GM19372 (cell line): ENCODE results near the gene TMEM94.
"Not testable (repeated sequence)": the region's sequence is repeated elsewhere in the genome, so short reads cannot be mapped to it uniquely, and the experiment has no call there.

Experiments used
- ATAC-seq: cut with Tn5 transposase; IDR thresholded peaks from one replicate; pipeline ENCODE4 v1.9.1; 2021; ENCODE audit warnings: mild to moderate bottlenecking, low read depth, moderate library complexity; ENCODE audit not compliant: unreplicated experiment

The TMEM94 gene

GRCh38 chr17:75507733-75508719 is 51.6 kb downstream of the TMEM94 start:
- ATAC-seq = no peak

GRCh38 chr17:75508931-75509361 is 52.5 kb downstream of the TMEM94 start:
- ATAC-seq = no peak

- ATAC-seq = no peak
These were observed 53.3 kb downstream of the TMEM94 start for GRCh38 chr17:75509528-75510258.

- no peak for ATAC-seq
These were observed 54.8 kb downstream of the TMEM94 start for GRCh38 chr17:75511270-75511609.

GRCh38 chr17:75511610-75512575 is 55.5 kb downstream of the TMEM94 start:
- ATAC-seq = no peak

GRCh38 chr17:75512926-75513640 is 56.6 kb downstream of the TMEM94 start:
- ATAC-seq = no peak

- no peak for ATAC-seq
These were observed 57.2 kb downstream of the TMEM94 start for GRCh38 chr17:75513641-75514000.

GRCh38 chr17:75514299-75514918 is 58.0 kb downstream of the TMEM94 start:
- ATAC-seq = no peak

GRCh38 chr17:75514919-75515495 is 58.6 kb downstream of the TMEM94 start:
- ATAC-seq = no peak

GRCh38 chr17:75515496-75516254 is 59.2 kb downstream of the TMEM94 start, which contains the start of gene CASKIN2:
Gene CASKIN2, minus strand, starts transcription at chr17:75515537. Its CDS starts 1,733 bp downstream, at chr17:75513804.
- ATAC-seq = peak; percentile 40

GRCh38 chr17:75516255-75516618 is 59.8 kb downstream of the TMEM94 start, which contains the start of gene TSEN54:
Gene TSEN54, plus strand, starts transcription at chr17:75516528. Its CDS starts 33 bp downstream, at chr17:75516561.
- peak; percentile 67 for ATAC-seq

GRCh38 chr17:75516619-75517296 is 60.3 kb downstream of the TMEM94 start:
- ATAC-seq = peak; percentile 16

GRCh38 chr17:75517297-75517865 is 60.9 kb downstream of the TMEM94 start:
- ATAC-seq = no peak

GRCh38 chr17:75518201-75518600 is 61.8 kb downstream of the TMEM94 start:
- ATAC-seq = no peak

GRCh38 chr17:75518983-75519537 is 62.6 kb downstream of the TMEM94 start:
- ATAC-seq = no peak

- not testable (repeated sequence) for ATAC-seq
These were observed 64.0 kb downstream of the TMEM94 start for GRCh38 chr17:75520413-75520812.

- no peak for ATAC-seq
These were observed 64.9 kb downstream of the TMEM94 start for GRCh38 chr17:75521290-75521689.
